Upper lobe of left lung (tissue), 4 donors: ENCODE data around the gene PTPRC.

ENCODE experiments used
- EP300 ChIP-seq, 4 donors: sonication (generic); formaldehyde crosslinking; IDR thresholded peaks; one replicate each; pipeline ENCODE4 v1.5.1; 2017; ENCODE audit warnings: antibody characterized with exemption in 4 of 4, control low read depth in 2 of 4
- POLR2A ChIP-seq, 4 donors: fragments of 450-650 bp; IDR thresholded peaks; one replicate each; pipeline ENCODE4 v1.5.1; 2016 to 2017; ENCODE audit warnings: antibody characterized with exemption in 4 of 4, mild to moderate bottlenecking in 2 of 4
- POLR2AphosphoS5 ChIP-seq, 2 donors: sonication (generic); formaldehyde crosslinking; IDR thresholded peaks; one replicate each; pipeline ENCODE4 v1.5.1; 2017; ENCODE audit warnings: antibody characterized with exemption in 2 of 2
- TF ChIP-seq, protein P1 (sequence below), 6 experiments: fragments of 450-650 bp in 4 of 6; fragments of 200-600 bp in 2 of 6; sonication (generic) in 2 of 6; IDR thresholded peaks; one replicate each; pipeline ENCODE4 v1.5.1; 2016 to 2019; ENCODE audit warnings: antibody characterized with exemption in 6 of 6

DNA sequence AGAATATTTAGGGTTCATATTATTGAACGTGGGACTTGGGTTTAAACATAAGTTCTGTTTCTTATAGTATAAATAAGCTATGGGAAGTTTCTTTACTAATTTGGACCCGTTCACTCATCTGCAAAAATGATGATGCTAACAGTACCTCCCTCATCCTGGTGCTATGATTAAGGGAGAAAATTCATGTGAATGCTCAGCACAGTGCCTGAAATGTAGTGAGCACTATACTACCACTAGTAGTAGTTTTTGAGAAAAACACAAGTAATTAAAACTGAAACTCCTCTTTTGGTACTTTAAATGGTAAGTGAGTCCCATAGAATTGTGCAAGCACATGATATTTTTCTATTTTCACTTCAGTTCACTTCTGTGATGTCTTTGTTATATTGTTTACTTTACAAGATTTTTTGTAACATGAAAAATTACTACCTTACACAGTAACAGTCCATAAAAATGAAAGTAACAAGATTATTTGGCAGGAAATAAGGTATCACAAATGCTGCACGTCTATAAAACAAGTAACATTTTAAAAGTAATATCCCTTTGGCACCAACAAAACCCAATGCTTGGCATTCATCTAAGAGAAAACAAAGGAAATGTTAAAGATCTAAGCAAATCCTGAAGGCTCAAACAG lies 11.3 kb upstream of the PTPRC start:
- TF ChIP-seq POLR2AphosphoS5 (IDR thresholded peaks at IDR 0.05) (no peak), EP300 (IDR thresholded peaks at IDR 0.05) (no peak), POLR2A (IDR thresholded peaks at IDR 0.05) (no peak)
- TF ChIP-seq, protein P1, sequence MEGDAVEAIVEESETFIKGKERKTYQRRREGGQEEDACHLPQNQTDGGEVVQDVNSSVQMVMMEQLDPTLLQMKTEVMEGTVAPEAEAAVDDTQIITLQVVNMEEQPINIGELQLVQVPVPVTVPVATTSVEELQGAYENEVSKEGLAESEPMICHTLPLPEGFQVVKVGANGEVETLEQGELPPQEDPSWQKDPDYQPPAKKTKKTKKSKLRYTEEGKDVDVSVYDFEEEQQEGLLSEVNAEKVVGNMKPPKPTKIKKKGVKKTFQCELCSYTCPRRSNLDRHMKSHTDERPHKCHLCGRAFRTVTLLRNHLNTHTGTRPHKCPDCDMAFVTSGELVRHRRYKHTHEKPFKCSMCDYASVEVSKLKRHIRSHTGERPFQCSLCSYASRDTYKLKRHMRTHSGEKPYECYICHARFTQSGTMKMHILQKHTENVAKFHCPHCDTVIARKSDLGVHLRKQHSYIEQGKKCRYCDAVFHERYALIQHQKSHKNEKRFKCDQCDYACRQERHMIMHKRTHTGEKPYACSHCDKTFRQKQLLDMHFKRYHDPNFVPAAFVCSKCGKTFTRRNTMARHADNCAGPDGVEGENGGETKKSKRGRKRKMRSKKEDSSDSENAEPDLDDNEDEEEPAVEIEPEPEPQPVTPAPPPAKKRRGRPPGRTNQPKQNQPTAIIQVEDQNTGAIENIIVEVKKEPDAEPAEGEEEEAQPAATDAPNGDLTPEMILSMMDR (IDR thresholded peaks at IDR 0.05), result no peak
